Measurements from ENCODE around the gene CASP2. TPM values are rescaled to one million over a fixed set of nuclear protein-coding genes. Genes with fewer than 3 reads are reported as not detected.
"Not testable (repeated sequence)": the region's sequence is repeated elsewhere in the genome, so short reads cannot be mapped to it uniquely, and the experiment has no call there.

Gene CASP2
- total RNA-seq, 1 experiment from 2014 or later, result 64.1 TPM

- no peak for TF ChIP-seq ZBTB33 (IDR thresholded peaks at IDR 0.05; ENCODE audit: extremely low read depth, insufficient replicate concordance, low read length)
- TF ChIP-seq POLR2A (IDR thresholded peaks at IDR 0.05; ENCODE audit: borderline replicate concordance, extremely low read depth, insufficient read depth, insufficient read length), result peak; percentile 97
- no peak for TF ChIP-seq TCF7L2 (IDR thresholded peaks at IDR 0.05; ENCODE audit: borderline replicate concordance, extremely low read depth, insufficient read depth, insufficient read length)
Measured at GRCh38 chr7:143263266-143264195, 24.6 kb upstream of the CASP2 start, which contains the start of gene GSTK1 (continued).

GRCh38 chr7:143264196-143264568 is 24.0 kb upstream of the CASP2 start:
- H3K27me3 ChIP-seq (ENCODE audit: insufficient read depth, low read length); H3K9me2 ChIP-seq (ENCODE audit: insufficient read depth); BruUV-seq (replicated peaks); DNase-seq (ENCODE audit: low read depth, low spot score); H2AFZ ChIP-seq (ENCODE audit: low read depth, low read length, poor library complexity, severe bottlenecking); H4K20me1 ChIP-seq (ENCODE audit: insufficient read depth); H3K27ac ChIP-seq (ENCODE audit: low read depth, low read length); ATAC-seq; H3K9me3 ChIP-seq (ENCODE audit: control insufficient read depth in 1 of 2, insufficient read depth in 1 of 2, low read depth in 1 of 2, low read length in 2 of 2); CTCF ChIA-PET: not testable (repeated sequence)
- peak overlapping the region; percentile 89 to 91 for H3K4me3 ChIP-seq (replicated peaks in 1 of 2; ENCODE audit: low read depth in 1 of 2, low read length in 2 of 2)
- H3K9ac ChIP-seq (ENCODE audit: low read length), result peak overlapping the region; percentile 82
- ChIA-PET RAD21 (ENCODE audit: low non-redundant PET in 1 of 2, low total read pairs in 2 of 2, uncharacterized antibody in 2 of 2, unreplicated experiment in 2 of 2) (interaction anchor here in 1 of 2 experiments (0.7 kb wide), 1 partner anchor 24 kb away, joined by 3 read pairs; no protein-coding TSS in a partner anchor), POLR2A (interaction anchor here (1.2 kb wide), 2 partner anchors 9 to 10 kb away, joined by 4 to 5 read pairs; no protein-coding TSS in a partner anchor)
- H3K4me1 ChIP-seq (ENCODE audit: control insufficient read depth in 1 of 2, insufficient read depth in 2 of 2, low read length in 2 of 2), result peaks cover 9 to 26% of the 10 kb centered on the region in 2 experiments; a peak in 3 of 4 replicates
- intact Hi-C loops (cut with micrococcal nuclease), result loop anchor here (2.0 kb wide), 1 partner anchor 21 kb away; the partner anchor contains the start of gene TMEM139
- H3K79me2 ChIP-seq (ENCODE audit: insufficient read depth, low read length), result peaks cover 11% of the 10 kb centered on the region; the same call in 1 of the 2 replicates
- H3K36me3 ChIP-seq (ENCODE audit: control insufficient read depth in 1 of 2, insufficient read depth in 2 of 2, low read length in 2 of 2), result peaks cover 4 to 10% of the 10 kb centered on the region in 2 experiments; a peak in 3 of 4 replicates
- peak overlapping the region; percentile 84 for H3K4me2 ChIP-seq (ENCODE audit: low read length)

Data from HCT116 (cell line).